Activated CD4-positive, alpha-beta T cell treated with anti-CD3 and anti-CD28 coated beads, Interleukin-2, Interleukin-4, amounts not matched to agents 100 ng/mL and 50 ng/mL, durations not matched to agents 16 hours and 8 hours (primary cell): ENCODE data around the gene EVL.

ENCODE experiments used
- DNase-seq: peaks from one replicate; pipeline ENCODE4 v3.0.0-alpha.2; 2020; ENCODE audit warnings: low spot score

EVL gene

GRCh38 chr14:100129161-100129589 lies 64.0 kb downstream of the EVL start:
- no peak for DNase-seq

DNA sequence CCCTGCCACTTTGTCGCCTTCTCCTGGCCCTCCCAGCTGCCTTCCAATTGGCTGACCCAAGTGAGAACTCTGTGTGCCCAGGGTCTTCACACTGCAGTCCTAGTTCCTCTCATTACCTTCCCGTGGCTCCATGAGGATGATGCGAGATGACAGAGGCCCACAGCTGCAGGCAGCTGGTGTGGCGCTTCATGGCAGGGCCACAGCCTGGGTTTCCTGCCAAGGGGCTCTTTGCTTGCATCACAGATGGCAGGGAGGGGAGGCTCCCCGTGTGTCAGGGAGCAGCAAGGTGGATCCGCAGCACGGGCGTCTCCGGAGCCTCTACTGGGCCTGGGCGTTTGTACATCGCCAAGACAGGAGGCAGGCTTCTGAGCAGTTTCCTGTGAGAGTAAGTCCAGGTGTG lies 65.3 kb downstream of the EVL start:
- no peak for DNase-seq

GRCh38 chr14:100131181-100131580 lies 66.0 kb downstream of the EVL start:
- no peak for DNase-seq

DNA sequence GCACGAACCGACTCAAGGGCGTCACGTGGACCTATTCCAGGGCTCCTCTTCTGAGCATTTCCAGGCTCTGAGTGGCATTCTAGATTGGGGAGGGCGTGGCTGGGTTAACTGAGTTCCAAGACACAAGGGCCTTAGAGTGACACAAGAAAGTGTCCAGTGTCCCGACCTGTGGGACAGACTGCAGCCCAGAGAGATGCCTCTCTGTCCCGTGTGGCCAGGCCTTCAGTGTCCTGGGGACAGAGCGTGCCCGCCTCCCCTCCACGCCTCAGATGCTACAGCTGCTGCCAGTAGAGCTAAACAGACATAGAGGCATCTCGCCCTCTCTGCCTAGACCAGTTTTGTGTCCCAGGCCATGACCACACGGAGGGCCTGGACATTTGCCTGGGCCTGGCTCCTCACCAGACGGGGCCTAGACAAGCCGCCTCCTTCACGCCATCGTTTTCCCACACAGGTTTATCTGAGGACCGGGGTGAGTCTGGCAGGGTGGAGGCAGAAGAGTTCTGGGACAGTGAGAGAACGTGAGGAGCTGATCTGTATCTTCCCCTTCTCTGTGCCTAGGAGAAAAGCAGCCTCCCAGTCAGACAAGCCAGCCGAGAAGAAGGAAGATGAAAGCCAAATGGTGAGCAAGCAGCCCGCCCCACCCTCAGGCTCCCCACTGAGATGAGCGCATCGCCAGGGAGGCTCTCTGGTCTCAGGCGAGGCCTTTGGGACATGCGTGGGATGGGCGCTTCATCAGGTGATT lies 67.1 kb downstream of the EVL start:
- no peak for DNase-seq

- DNase-seq, result no peak
Observed at GRCh38 chr14:100132903-100133510, 67.8 kb downstream of the EVL start.

DNA sequence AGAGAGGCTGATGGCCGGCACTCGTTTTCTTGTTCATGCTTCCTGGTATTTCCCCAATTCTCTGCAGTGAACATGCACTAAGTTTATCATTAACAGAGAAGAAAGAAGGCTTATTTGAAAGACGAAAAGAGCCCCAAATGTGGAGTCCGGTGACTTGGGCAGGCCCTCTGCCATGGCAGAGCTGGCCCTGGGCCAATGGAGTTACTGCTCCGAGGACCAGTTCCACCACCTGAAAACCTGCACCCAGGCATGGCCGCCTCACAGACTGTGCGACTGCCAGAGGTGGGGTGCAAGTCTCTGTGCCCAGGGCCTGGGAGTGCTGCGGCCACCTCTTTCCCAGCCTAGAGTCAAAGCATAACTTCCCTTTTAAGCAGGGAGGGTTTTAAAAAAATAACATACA lies 69.4 kb downstream of the EVL start:
- no peak for DNase-seq

DNA sequence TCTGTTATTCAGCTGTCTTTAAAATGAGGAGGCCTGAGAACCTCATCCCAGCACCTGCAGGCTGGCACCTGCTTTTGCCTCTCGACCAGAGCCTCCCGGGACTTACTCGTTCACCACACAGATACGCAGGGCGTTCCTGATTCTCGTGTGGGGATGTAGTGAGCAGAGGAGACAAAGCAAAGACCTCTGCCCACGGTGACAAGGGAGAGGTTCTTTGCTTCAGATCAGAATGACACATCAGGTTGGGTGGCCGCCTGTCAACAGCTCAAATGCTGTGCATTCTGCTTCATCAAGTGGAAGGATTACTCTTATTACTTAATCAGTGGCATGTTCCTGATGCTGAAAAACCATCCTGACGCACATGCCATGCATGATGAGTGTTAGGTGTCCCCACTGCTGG lies 69.9 kb downstream of the EVL start:
- DNase-seq, result no peak

DNA sequence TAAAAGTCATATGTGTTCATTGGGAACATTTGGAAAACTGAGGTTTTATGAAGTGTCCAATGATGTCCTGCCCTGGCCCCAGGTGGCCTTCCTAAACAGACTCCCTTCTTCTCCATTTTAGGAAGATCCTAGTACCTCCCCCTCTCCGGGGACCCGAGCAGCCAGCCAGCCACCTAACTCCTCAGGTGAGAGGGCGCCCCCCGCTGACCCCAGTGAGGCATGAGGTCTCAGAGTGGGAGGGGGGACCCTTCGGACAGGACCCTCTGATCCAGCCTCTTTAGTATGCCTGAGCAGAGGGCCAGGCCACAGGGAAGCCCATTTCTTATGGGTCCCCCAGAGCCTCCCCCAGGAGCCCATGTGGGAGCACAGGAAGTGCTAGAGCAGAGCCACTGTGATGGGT lies 70.6 kb downstream of the EVL start:
- no peak for DNase-seq

DNA sequence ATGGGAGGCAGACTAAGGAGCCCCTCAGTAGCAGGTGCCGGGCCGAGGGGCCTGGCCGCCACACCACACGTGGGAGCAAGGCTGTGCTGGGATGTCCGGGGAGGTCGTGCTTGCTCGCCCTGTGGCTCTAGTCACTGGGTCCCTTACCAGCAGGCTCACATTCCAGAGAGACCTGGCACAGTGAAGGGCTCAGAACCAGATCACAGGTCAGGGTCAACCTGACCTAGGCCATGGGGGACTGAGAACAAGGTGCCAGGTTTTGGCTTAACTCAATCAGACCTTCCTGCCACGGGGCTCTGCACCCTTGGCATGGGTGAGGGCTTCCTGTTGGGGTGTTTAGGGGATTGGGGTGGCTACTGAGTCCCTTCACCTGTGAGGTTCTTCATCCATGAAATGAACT lies 72.0 kb downstream of the EVL start:
- no peak for DNase-seq

DNA sequence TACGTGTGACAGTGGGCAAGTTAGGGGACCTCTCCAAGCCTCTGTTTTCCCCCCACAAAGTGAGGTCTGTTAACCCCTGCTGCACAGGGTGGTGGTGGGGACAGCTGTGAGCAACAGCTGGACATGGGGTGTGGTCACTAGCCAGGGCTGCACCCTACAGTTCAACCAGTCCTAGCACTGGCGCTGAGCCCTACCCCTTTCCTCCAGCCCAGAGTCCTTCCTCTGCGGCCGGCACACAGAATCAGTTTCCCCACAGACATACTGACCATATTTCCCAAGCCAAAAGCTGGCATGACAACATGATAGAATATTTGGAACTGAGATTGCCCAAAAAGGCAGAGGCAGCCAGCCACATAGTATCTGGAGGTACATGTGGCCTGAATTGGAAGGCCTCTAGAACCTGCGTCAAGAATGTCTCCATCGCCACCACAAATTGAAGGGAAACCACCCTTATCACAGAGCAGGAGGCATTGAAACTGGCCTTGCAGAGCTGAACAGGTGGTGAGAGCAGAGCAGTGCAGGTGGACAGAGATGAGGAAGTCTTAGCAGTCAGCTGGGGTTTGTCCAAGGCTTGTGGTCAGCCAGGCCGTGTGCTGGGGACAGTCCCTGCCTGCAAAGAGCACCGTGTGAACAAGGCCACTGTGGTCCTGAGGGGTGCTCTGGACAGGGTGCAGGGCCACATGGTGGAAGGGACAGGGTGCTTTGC lies 73.0 kb downstream of the EVL start:
- DNase-seq, result no peak

DNA sequence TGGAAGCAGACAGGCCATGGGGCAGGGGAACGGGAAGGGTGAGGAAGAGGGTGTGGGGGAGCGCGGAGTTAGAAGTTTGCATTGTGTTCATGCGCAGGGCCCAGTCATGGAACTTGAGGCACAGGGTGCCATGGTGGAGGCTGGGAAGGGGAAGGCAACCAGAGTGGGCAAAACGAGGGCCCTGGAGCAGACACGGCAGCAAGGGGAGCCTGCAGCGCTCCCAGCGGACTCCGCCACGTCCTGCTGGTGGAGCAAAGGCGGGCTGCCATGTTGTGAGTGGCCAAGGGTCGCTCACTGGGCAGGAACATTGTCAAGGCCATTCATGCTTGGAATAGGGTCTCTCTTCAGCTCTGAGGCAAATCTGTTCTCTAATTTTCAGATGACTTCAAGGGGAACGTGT lies 73.7 kb downstream of the EVL start:
- DNase-seq, result no peak

DNA sequence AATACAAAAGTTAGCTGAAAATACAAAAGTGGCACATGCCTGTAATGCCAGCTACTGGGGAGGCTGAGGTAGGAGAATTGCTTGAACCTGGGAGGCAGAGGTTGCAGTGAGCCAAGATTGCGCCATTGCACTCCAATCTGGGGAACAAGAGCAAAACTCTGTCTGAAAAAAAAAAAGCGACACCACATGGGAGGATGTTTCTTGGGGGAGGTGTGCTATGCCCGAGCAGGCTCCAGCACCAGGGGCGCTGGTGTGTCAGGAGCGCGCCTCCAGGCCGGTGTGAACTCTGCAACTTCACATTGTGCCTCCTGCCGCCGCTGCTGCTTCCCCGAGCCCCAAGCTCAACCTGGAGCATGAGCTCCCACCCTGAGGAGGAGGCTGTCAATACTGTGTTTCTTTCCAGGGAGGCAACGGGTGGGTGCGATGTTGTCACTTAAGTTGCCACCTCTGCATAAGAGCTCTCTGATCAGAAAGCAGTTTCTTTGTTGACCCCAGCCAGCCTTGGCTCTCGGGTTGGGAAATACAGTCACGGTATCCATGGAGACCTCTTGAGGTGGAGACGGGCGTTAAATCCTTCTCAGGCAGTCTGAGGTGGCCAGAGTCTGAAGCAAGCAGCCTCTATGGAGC lies 75.3 kb downstream of the EVL start:
- DNase-seq, result no peak

- DNase-seq, result no peak
Observed at GRCh38 chr14:100141098-100141497, 75.9 kb downstream of the EVL start.

GRCh38 chr14:100142073-100143040 lies 77.1 kb downstream of the EVL start:
- no peak for DNase-seq

DNA sequence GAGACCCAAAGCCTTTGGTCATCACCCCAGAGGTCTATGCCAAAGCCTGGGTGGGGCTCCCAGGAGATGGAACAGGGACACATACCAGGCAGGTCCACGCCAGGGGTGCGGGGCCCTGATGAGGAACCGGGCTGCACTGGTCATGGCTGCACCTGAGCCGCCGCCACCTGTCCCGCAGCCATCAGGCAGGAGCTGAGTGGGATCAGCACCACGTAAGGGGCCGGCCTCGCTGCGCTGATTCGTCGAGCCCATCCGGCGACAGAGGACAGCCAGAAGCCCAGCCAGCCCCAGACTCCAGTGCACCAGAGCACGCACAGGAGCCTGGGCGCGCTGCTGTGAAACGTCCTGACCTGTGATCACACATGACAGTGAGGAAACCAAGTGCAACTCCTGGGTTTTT lies 78.3 kb downstream of the EVL start:
- no peak for DNase-seq

- DNase-seq, result no peak
Observed at GRCh38 chr14:100143934-100144333, 78.7 kb downstream of the EVL start.

DNA sequence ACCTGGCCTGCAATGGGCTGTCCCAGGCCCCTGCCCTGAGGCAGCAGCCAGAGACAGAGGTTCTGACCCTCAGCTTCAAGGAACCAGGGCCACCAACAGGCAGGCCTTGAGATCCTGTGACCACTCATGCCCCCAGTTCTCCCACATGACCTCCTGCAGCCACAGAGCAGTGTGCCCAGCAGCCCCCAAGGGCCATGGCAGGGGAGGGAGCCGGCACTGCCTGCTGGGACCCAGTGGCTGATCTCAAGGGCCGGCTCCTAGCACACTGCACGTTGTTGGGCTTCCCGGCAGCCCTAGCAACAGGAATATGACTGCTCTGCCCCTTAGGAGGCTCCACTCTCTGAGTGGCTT lies 79.4 kb downstream of the EVL start:
- DNase-seq, result no peak

DNA sequence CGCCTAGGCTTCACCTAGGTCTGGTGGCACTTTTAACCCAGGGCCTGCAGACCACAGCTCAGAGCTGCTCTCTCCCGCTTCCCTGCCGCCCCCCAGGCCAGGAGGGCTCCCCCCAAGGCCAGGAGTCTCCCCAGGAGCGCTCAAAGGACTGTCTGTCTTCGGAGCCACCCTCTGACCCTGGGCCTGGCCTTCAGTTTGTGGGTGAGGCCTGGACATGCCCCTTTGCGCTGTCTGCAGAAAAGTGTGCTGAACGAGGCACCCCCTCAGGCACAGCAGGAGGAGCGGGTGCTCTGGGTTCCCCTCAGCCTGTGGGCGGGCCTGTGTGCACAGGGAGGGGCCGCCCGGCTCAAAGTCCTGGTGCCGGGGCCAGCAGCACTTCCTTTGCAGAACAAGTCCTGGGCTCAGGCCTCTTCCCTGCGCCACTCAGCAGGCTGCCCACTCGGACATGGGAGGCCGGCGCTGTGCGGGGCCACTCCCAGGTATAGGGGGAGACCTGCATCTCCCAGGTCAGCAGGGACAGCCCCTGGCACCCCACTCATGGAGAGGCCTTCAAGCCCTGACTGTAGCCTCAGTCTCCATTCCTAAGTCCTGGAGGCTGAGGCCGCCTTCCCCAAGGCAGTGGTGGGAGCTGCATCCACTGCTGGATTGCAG lies 79.9 kb downstream of the EVL start:
- no peak for DNase-seq

- DNase-seq, result no peak
Observed at GRCh38 chr14:100145682-100146464, 80.7 kb downstream of the EVL start.

GRCh38 chr14:100146531-100147091 lies 81.4 kb downstream of the EVL start:
- no peak for DNase-seq
